Ascending aorta (tissue), 2 donors: ENCODE results near the gene LXN. TPM values are rescaled to one million over a fixed set of nuclear protein-coding genes. Genes with fewer than 3 reads are reported as not detected.

ENCODE experiments used
- DNase-seq, 2 donors: peaks; one replicate each; pipeline ENCODE4 v3.0.0-alpha.2; 2019; ENCODE audit warnings: low spot score in 2 of 2
- H3K27ac ChIP-seq, 2 donors: fragments of 200-600 bp; sonication (generic); one replicate each; pipeline ENCODE4 v1.5.1; 2016 to 2017; ENCODE audit warnings: mild to moderate bottlenecking in 1 of 2
- H3K27me3 ChIP-seq: fragments of 200-600 bp; sonication (generic); one replicate; pipeline ENCODE4 v1.5.1; 2017
- H3K36me3 ChIP-seq, 2 donors: fragments of 200-600 bp; sonication (generic); one replicate each; pipeline ENCODE4 v1.5.1; 2016
- H3K4me1 ChIP-seq, 2 donors: fragments of 200-600 bp; sonication (generic); one replicate each; pipeline ENCODE4 v1.5.1; 2016 to 2017; ENCODE audit warnings: mild to moderate bottlenecking in 1 of 2
- H3K4me3 ChIP-seq, 2 donors: fragments of 200-600 bp; sonication (generic); one replicate each; pipeline ENCODE4 v1.5.1; 2016 to 2017; ENCODE audit warnings: mild to moderate bottlenecking in 1 of 2
- H3K9me3 ChIP-seq, 2 donors: fragments of 200-600 bp; sonication (generic); one replicate each; pipeline ENCODE4 v1.5.1; 2016
- CTCF ChIP-seq, 3 experiments: fragments of 200-600 bp in 2 of 3; fragments of 450-650 bp in 1 of 3; sonication (generic) in 2 of 3; IDR thresholded peaks; one replicate each; pipeline ENCODE4 v1.5.1; 2016 to 2019; ENCODE audit warnings: antibody characterized with exemption in 3 of 3, mild to moderate bottlenecking in 1 of 3, moderate library complexity in 1 of 3
- intact Hi-C: fragments of 100-400 bp; cut with DNase I; formaldehyde crosslinking; loops from one replicate; pipeline ENCODE4 v1.15.1; 2023
- total RNA-seq: library from RNA; depleted of rRNA; stranded (reverse); fragments of >200 nt; gene quantifications from one replicate; pipeline ENCODE4 v1.1.0, GENCODE V29; 2016

The LXN gene
- total RNA-seq, 1 donor from 2014 or later = 1.2 TPM

DNA sequence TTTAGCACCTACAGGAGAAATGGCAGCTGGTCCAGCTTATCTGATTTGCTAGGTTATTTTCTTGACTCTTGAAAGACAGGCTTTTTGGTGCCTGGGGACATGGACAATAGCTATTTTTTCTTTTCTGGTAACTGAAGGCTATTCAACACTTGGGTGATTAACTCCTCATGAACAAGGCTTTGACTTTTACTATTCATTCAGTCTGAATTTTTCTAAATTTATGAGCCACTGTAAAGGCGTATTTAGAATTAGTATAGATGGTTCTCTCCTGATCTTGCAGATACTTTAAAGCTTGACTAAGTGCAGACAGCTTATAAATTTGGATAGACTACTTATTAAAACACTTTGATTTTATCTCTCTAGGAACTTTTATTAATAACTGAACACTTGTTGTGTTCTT is 46.6 kb downstream of the LXN start:
- Histone ChIP-seq H3K4me1 (no peaks in the 10 kb centered on the region), H3K4me3 (no peak overlapping the region), H3K27me3 (no peaks in the 10 kb centered on the region), H3K36me3 (no peaks in the 10 kb centered on the region), H3K9me3 (no peaks in the 10 kb centered on the region), H3K27ac (no peak overlapping the region)
- no peak for DNase-seq
- intact Hi-C loops = no loop called here
- no peak for TF ChIP-seq CTCF (IDR thresholded peaks at IDR 0.05)

DNA sequence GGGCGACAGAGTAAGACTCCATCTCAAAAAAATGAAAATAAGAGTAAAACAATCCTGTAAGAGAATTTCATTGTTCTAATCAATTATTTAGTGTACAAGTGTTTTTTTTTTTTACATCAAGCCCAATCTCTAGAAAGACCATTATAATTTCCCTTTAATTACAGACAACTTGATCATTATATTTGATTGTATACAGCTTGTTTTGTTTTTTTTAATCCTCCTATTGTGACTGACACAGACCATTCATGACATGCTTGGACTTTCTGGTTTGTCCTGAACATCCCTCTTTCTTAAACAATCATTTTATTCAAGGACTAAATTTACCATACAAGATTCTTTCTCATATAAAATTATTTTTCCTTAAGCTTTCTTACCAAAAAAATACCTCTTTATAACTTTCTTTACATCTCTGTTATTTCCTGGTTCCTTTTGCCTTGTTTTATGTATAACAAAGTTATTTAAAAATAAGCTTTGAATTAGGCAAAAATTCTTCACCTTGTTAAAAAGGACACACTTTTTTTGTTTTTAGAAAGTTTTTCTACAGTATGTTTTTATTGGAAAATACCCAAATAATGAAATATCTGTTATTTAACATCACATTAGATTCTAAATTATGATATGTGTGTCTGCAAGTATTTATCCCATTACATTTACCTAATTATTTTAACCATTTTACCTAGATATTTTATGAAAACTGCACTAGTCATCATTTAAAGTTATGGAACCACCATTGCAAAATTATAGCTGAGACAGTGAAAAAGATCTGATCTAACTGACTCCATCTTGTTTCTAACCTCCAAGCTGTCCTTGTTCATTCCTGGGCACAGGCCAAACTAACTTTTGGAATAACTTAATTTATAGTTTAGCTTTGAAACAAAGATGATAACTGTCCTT is 54.2 kb downstream of the LXN start:
- Histone ChIP-seq H3K4me3 (no peak overlapping the region), H3K9me3 (no peaks in the 10 kb centered on the region), H3K4me1 (no peaks in the 10 kb centered on the region), H3K27ac (no peak overlapping the region), H3K27me3 (no peaks in the 10 kb centered on the region), H3K36me3 (no peaks in the 10 kb centered on the region)
- intact Hi-C loops = no loop called here
- no peak for TF ChIP-seq CTCF (IDR thresholded peaks at IDR 0.05)
- no peak for DNase-seq

Other genes with a start within 250 kb of the LXN start
- gene MLF1, start 101.5 kb downstream of the LXN start, total RNA-seq = 3.3 TPM
- gene GFM1, start 28.1 kb downstream of the LXN start, total RNA-seq = 13.9 TPM
- 520 TPM for gene RARRES1, start 59.8 kb upstream of the LXN start, total RNA-seq
- 35.9 TPM for gene MFSD1, start 129.4 kb upstream of the LXN start, total RNA-seq